PC-9 (cell line): ENCODE measurements around the gene ZBTB7C. TPM values are rescaled to one million over a fixed set of nuclear protein-coding genes. Genes with fewer than 3 reads are reported as not detected.
A peak's percentile ranks its signal among the peaks of the same experiment; 100 is the strongest.

Experiments
- BruUV-seq: library from RNA; stranded (reverse); fragments of 400-500 nt; replicated peaks from 2 replicates; lab custom pipeline; 2021; lab: Mats Ljungman, UMichigan
- CTCF ChIA-PET: fragments of 300-600 bp; sonication (Branson Sonifier 250); formaldehyde crosslinking; loops from one replicate; lab custom pipeline; 2022; ENCODE audit warnings: antibody characterized with exemption; lab: Charles Lee
- POLR2A ChIA-PET: fragments of 300-600 bp; sonication (Branson Sonifier 250); formaldehyde crosslinking; loops from one replicate; lab custom pipeline; 2022; ENCODE audit warnings: antibody characterized with exemption; ENCODE audit not compliant: unreplicated experiment; lab: Charles Lee
- DNase-seq, 2 experiments: peaks; one replicate each; pipeline versions ENCODE4 v3.0.0 to v3.0.0-alpha.2; 2015 to 2022; ENCODE audit warnings: mixed read lengths in 1 of 2
- H2AFZ ChIP-seq: fragments of 200-600 bp; sonication (generic); 2 replicates; pipeline ENCODE4 v1.8.1; 2017; ENCODE audit warnings: antibody characterized with exemption
- H3F3A ChIP-seq: fragments of 200-600 bp; sonication (generic); 2 replicates; pipeline ENCODE4 v1.8.1; 2017; ENCODE audit warnings: antibody characterized with exemption, mild to moderate bottlenecking, low read depth; ENCODE audit not compliant: insufficient read depth
- H3K27ac ChIP-seq: fragments of 200-600 bp; sonication (generic); 2 replicates; pipeline ENCODE4 v1.6.1; 2016; ENCODE audit warnings: mixed run types
- H3K27me3 ChIP-seq: fragments of 200-600 bp; sonication (generic); 2 replicates; pipeline ENCODE4 v1.6.1; 2016; ENCODE audit warnings: low read depth, mixed run types; ENCODE audit not compliant: insufficient read depth
- H3K36me3 ChIP-seq: fragments of 200-600 bp; sonication (generic); 2 replicates; pipeline ENCODE4 v1.6.1; 2016; ENCODE audit warnings: low read depth, mixed run types
- H3K4me1 ChIP-seq: fragments of 200-600 bp; sonication (generic); replicated peaks from 2 replicates; pipeline ENCODE4 v1.6.1; 2016; ENCODE audit warnings: mixed run types; ENCODE audit not compliant: insufficient read depth
- H3K4me2 ChIP-seq: fragments of 200-600 bp; sonication (generic); 2 replicates; pipeline ENCODE4 v1.6.1; 2017; ENCODE audit warnings: mixed run types
- H3K4me3 ChIP-seq: fragments of 200-600 bp; sonication (generic); 2 replicates; pipeline ENCODE4 v1.6.1; 2016; ENCODE audit warnings: mixed run types
- H3K79me2 ChIP-seq: fragments of 200-600 bp; sonication (generic); 2 replicates; pipeline ENCODE4 v1.6.1; 2017; ENCODE audit warnings: low read depth, mixed run types
- H3K9me2 ChIP-seq: fragments of 200-600 bp; sonication (generic); 2 replicates; pipeline ENCODE4 v1.8.1; 2017; ENCODE audit warnings: mild to moderate bottlenecking; ENCODE audit not compliant: insufficient read depth
- H3K9me3 ChIP-seq: fragments of 200-600 bp; sonication (generic); 2 replicates; pipeline ENCODE4 v1.8.1; 2016; ENCODE audit warnings: low read depth; ENCODE audit not compliant: insufficient read depth
- H4K20me1 ChIP-seq: fragments of 200-600 bp; sonication (generic); 2 replicates; pipeline ENCODE4 v1.8.1; 2017; ENCODE audit not compliant: insufficient read depth
- CTCF ChIP-seq: fragments of 200-600 bp; sonication (generic); conservative IDR thresholded peaks from 2 replicates; pipeline ENCODE4 v1.6.1; 2017; ENCODE audit warnings: mixed run types, antibody characterized with exemption, mild to moderate bottlenecking, moderate library complexity
- EZH2 ChIP-seq: fragments of 200-600 bp; sonication (generic); IDR thresholded peaks from 2 replicates; pipeline ENCODE4 v1.8.0; 2017; ENCODE audit warnings: antibody characterized with exemption, low read depth
- intact Hi-C: fragments of 100-400 bp; cut with micrococcal nuclease; formaldehyde crosslinking; loops from one replicate; pipeline ENCODE4 v1.10.0; 2022; ENCODE audit not compliant: unreplicated experiment
- total RNA-seq: library from RNA; stranded (reverse); gene quantifications from 2 replicates; pipeline ENCODE4 v1.2.3, GENCODE V29; 2021

ZBTB7C gene
- total RNA-seq, 1 experiment from 2014 or later, result not detected

- ChIA-PET CTCF (no interaction called here), POLR2A (no interaction called here)
- Histone ChIP-seq H3K4me1 (peaks cover 41% of the 10 kb centered on the region), H3K79me2 (no peaks in the 10 kb centered on the region), H3K36me3 (no peaks in the 10 kb centered on the region), H3K4me3 (no peak overlapping the region), H2AFZ (no peak overlapping the region), H3K4me2 (0 out of 2 replicates have a peak overlapping the region, but pooled peaks have one; percentile 38), H3K9me3 (no peaks in the 10 kb centered on the region), H3F3A (peaks cover 3% of the 10 kb centered on the region; the same call in 1 of the 2 replicates), H3K27me3 (no peaks in the 10 kb centered on the region), H4K20me1 (no peaks in the 10 kb centered on the region), H3K9me2 (no peaks in the 10 kb centered on the region), H3K27ac (no peak overlapping the region)
- intact Hi-C loops, result no loop called here
- no peak for TF ChIP-seq EZH2
- TF ChIP-seq CTCF, result peak; percentile 30; the same call in 1 of the 2 replicates
- BruUV-seq, result no TSS peak
- no peak for DNase-seq
Observed at GRCh38 chr18:48295586-48296311, 113.4 kb downstream of the ZBTB7C start.

- ChIA-PET CTCF (no interaction called here), POLR2A (no interaction called here)
- TF ChIP-seq EZH2, result no peak
- no peak for TF ChIP-seq CTCF
- Histone ChIP-seq H3F3A (peaks cover 3% of the 10 kb centered on the region; the same call in 1 of the 2 replicates), H3K4me3 (no peak overlapping the region), H3K27ac (0 out of 2 replicates have a peak overlapping the region, but pooled peaks have one; percentile 5), H2AFZ (no peak overlapping the region), H3K9me2 (no peaks in the 10 kb centered on the region), H3K27me3 (no peaks in the 10 kb centered on the region), H3K4me2 (peak overlapping the region; percentile 38), H3K79me2 (no peaks in the 10 kb centered on the region), H3K9me3 (no peaks in the 10 kb centered on the region), H4K20me1 (no peaks in the 10 kb centered on the region), H3K4me1 (peaks cover 34% of the 10 kb centered on the region), H3K36me3 (no peaks in the 10 kb centered on the region)
- intact Hi-C loops, result no loop called here
- DNase-seq, result no peak
- BruUV-seq, result no TSS peak
Observed at GRCh38 chr18:48294899-48295585, 114.1 kb downstream of the ZBTB7C start.

- Histone ChIP-seq H2AFZ (no peak overlapping the region), H3K27ac (0 out of 2 replicates have a peak overlapping the region, but pooled peaks have one; percentile 5), H3K4me3 (no peak overlapping the region), H3K9me3 (no peaks in the 10 kb centered on the region), H3K36me3 (no peaks in the 10 kb centered on the region), H3K27me3 (no peaks in the 10 kb centered on the region), H3F3A (peaks cover 3% of the 10 kb centered on the region; the same call in 1 of the 2 replicates), H3K79me2 (no peaks in the 10 kb centered on the region), H3K9me2 (no peaks in the 10 kb centered on the region), H3K4me1 (peaks cover 31% of the 10 kb centered on the region), H3K4me2 (peak overlapping the region; percentile 38), H4K20me1 (no peaks in the 10 kb centered on the region)
- BruUV-seq, result no TSS peak
- DNase-seq, result peak in 1 of 2 experiments; percentile 39
- ChIA-PET POLR2A (no interaction called here), CTCF (no interaction called here)
- no peak for TF ChIP-seq CTCF
- no peak for TF ChIP-seq EZH2
- intact Hi-C loops, result no loop called here
Observed at GRCh38 chr18:48293954-48294898, 115.0 kb downstream of the ZBTB7C start.
